Measurements from ENCODE around the gene TRAF5.
A peak's percentile ranks its signal among the peaks of the same experiment; 100 is the strongest.
"Not testable (repeated sequence)": the region's sequence is repeated elsewhere in the genome, so short reads cannot be mapped to it uniquely, and the experiment has no call there.

The TRAF5 gene

DNA sequence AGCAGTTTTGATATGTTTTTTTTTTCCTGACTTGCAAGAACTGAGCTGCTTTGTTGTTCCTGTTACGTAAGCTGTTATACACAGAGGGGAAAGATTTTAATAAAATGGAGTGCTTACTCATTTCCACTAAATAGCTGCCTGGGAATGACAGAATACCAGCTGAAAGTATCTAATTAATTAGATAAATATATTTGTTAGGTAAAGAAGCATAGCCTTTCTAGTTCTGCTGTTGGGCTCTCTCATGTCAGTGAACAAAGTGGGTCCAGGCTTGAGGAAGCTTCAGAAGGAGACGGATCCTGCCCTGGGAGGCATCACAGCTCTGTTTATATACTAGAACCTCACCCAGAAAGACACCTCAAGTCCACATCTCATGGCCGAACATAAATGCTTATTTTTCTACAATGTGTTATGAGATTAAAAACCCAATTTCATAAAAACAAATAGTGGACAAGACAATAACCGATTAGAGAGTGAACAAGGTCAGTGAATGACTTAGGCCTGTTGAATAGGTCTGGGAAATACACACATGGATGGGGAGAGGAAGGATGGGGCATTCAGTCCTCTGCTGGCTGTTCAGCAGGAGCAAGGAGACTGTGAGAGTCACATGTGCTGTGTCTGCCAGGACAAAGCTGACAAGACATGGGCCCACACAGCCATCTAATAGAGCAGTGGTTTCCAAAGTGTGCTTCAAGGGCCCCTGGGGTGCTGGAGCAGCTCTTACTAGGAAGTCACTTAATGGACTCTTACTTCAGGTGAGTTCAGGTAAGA, 20.6 kb downstream of the TRAF5 start:
- no peak for DNase-seq

DNA sequence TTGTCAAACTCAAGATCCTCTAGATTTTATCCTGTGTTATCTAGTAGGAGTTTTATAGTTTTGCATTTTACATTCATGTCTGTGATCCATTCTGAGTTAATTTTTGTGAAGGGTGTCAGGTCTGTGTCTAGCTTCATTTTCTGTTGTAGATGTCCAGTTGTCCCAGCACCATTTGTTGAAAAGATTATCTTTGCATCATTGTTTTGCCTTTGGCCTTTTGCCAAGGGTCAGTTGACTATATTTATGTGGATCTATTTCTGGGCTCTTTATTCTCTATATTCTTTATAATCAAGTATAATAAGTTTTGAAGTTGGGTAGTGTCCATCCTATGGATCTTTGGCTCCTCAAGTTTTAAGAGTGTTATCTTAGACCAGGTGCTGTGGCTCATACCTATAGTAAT, 21.9 kb downstream of the TRAF5 start:
- no peak for DNase-seq

- no peak for DNase-seq
Observed at GRCh38 chr1:211349741-211350140, 23.1 kb downstream of the TRAF5 start.

DNA sequence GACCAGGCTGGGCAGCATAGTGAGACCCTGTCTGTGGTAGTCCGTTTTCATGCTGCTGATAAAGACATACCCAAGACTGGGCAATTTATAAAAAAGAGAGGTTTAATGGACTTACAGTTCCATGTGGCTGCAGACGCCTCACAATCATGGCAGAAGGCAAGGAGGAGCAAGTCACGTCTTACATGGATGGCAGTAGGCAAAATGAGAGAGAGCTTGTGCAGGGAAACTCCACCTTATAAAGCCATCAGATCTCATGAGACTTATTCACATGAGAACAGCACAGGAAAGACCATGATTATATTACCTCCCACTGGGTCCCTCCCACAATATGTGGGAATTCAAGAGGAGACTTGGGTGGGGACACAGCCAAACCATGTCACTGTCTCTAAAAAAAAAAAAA, 25.4 kb downstream of the TRAF5 start:
- DNase-seq, result not testable (repeated sequence)

DNA sequence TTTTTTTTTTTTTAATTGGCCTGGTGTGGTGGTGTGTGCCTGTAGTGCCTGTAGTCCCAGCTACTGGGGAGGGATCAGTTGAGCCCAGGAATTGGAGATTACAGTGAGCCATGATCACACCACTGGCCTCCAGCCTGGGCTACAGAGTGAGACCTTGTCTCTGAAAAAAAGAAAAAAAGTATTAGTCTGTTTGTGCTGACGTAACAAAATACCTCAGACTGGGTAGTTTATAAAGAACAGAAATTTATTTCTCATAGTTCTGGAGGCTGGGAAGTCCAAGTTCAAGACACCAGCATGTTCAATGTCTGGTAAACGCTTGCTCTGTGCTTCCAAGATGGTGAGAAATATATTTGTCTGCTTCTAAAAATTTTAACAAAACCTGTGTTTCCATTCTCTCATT, 25.8 kb downstream of the TRAF5 start:
- DNase-seq, result no peak

DNA sequence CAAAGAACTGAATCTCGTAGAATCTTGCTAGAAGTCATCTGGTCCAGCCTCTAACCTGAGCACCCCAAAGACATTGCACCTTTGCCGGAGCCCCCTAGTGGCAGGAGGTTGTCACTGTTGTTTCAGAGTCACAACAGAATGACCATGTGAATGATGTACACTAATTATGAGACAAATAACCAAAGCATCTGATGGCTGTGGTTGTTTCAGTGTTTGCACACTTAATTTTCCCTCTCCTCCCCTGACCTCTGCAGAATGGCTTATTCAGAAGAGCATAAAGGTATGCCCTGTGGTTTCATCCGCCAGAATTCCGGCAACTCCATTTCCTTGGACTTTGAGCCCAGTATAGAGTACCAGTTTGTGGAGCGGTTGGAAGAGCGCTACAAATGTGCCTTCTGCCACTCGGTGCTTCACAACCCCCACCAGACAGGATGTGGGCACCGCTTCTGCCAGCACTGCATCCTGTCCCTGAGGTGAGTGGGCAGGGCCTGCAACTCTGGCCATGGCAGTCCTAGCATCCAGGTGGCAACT, 26.4 kb downstream of the TRAF5 start:
- peak; percentile 54 for DNase-seq

DNA sequence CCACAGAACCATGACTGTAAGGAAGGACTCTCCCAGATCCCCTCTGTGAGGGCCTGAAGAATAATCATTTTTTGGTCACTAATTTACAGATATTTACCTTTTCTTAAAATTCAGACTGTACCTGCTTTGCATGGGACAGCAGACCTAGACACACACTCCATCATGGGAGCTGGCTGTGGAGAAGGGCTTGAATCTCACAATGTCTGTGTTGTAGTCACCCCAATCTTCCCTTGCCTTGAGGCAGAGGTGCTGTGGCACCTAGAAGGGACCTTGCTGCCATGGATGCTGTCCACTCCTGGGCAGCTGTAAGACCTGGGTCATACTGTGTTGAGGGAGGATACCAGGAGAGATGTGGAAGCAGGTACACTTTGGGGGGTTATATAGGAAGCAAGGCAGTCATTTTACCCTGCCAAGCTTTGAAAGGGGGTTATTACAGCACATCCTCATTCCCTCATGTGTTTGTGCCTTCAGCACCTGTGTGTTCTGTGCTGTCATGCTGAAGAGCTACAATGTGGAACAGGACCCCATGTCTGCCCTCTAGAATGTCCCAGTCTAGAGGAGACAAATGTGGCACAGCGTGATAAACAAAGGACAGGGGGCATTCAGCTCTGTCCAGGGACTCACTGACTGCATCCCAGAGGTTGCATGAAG, 27.1 kb downstream of the TRAF5 start:
- DNase-seq, result no peak

DNA sequence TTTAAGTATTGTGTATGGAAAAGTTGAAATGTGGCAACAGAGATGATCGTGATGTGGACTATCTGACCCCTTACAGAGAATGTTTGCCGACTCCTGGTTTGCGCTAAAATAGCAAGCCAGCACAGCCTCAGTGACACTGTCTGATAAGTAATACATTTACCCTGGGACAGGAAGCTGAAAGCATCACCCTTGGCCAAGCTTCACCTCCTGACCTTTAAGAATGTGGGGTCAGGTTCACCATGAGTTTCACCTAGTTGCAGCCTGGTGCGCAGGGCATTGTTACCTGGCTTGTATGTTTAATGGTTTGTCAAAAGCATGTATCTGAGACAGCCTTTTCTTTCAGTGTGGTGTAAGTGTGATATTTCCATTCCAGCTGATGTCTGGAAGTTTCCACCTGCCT, 29.2 kb downstream of the TRAF5 start:
- DNase-seq, result no peak

DNA sequence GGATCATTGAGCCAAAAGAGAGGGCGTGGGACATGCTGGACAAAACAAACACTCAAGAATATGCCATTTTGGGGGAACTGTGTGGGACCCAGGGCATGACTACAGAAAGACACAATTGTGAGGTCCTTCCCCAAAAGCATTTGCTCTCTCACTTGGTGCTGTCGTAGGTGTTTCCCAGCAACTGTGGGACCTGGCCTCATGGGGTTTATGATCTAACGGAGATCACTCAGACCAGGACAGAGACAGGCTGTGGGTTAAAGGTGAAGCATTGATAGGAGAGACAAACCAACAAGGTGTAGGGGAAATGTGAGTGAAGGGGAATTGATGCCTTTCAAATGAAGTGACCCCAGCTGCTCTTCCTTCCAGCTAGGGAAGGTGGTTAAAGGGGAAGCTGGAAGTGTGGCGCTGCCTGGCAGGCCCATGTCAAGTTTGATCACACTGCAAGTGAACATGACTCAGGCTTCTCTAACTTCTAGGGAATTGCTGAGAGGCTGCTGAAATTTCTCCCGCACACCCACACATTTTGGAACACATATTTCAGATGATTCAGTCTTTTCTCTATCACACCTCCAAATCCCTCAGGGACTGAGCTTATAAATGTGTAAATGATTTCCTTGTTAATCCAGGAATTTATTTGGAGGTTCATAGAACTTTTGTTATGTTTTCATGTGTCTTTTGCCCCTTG, 30.2 kb downstream of the TRAF5 start:
- no peak for DNase-seq

DNA sequence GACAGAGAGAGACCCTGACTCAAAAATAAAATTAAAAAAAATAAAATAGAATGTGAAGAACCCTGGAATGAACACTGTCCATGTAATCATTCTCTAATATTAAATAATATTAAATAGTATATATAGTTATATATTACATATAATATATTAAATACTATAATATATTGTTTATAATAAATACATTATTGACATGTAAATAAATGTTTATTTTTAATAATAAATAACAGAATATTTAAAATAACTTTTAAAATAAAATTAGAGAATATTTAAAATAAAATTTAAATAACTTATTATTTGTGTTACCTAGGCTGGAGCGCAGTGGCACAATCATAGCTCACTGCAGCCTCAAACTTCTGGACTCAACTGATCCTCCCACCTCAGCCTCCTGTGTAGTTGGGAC, 32.1 kb downstream of the TRAF5 start:
- no peak for DNase-seq

- no peak for DNase-seq
Observed at GRCh38 chr1:211359876-211360275, 33.2 kb downstream of the TRAF5 start.

- DNase-seq, result no peak
Observed at GRCh38 chr1:211361202-211361601, 34.6 kb downstream of the TRAF5 start.

- DNase-seq, result no peak
Observed at GRCh38 chr1:211369640-211370039, 43.0 kb downstream of the TRAF5 start.

- no peak for DNase-seq
Observed at GRCh38 chr1:211370669-211371068, 44.0 kb downstream of the TRAF5 start.

GRCh38 chr1:211371406-211372105, 44.9 kb downstream of the TRAF5 start:
- DNase-seq, result no peak

- no peak for DNase-seq
Observed at GRCh38 chr1:211372463-211372862, 45.8 kb downstream of the TRAF5 start.

- no peak for DNase-seq
Observed at GRCh38 chr1:211375146-211375818, 48.6 kb downstream of the TRAF5 start.

DNA sequence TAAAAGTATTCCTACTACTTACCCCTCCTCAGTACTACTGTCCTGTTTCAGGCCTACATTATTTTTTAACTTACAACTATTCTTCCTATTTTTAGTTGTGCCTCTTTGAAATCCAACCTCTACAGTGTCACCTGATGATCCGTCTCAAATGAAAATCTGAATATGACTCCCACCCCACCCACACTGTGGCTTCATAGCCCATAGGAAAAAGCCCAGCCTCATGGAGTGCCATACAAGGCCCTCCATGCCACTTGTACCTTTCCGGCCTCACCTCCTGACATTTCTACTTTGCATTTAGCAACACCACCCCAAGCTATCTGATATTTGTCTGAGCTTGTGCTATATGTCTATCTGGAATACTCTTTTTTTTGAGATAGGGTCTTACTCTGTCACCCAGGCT, 49.3 kb downstream of the TRAF5 start:
- no peak for DNase-seq

DNA sequence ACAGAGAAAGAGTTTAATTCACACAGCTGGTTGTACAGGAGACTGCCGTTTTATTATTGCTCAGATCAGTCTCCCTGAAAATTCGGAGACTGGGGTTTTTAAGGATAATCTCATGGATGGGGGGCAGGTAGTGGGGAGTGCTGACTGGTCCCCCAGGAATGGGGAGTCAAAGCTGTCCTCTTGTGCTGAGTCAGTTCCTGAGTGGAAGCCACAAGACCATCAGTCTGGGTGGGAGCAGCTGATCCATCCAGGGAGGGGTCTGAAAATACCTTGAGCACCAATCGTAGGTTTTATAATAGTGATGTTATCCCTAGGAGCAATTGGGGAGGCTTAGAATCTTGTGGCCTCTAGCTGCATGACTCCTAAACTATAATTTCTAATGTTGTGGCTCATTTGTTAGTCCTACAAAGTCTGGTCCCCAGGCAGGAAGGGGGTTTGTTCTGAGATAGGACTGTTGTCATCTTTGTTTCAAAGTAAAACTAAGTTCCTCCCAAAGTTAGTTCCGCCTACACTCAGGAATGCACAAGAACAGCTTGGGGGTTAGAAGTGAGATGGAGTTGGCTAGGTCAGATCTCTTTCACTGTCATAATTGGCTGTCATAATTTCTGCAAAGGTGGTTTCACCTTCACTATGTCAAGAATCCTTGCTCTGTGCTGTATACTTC, 50.3 kb downstream of the TRAF5 start:
- DNase-seq, result no peak

DNA sequence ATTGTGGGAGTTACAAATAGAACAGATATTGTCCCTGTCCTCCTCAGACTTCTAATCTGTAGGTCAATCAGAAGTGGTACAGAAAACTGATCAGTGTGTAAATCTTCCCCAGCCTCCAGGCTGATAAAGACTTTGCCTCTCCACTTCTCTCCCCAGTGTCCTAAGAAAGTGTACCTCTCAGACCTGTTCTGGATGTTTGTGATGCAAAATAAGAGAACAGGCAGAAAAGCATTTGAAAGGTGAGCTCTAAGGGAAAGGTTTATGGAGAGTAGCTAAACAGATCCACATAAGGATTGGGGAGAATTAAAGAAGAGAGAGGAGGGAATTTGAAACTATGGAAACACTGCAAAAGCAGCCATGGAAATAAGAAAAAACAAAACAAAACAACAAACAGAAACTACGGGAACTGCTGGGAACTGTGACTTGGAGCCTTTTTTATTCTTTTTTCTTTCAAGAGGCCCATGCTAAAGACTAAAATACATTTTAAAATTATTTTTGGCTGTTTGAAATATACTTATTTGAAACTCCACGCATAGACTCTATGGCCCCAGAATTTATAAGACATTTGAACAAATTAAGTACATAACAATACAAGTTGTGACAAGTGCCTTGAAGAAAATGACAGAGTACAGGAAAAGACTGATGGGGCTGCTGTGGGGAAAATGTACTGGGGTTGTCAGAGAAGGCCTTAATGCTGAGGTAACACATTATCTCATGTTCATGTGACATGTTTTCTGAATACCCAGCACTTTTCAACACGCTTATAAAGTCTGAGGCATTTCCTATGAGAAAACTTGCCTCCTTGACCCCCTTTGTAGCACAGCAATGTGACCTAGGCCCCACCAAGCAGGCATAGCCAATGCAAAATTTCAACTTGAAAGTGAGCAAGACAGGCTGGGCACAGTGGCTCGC, 51.2 kb downstream of the TRAF5 start:
- no peak for DNase-seq

GRCh38 chr1:211378844-211379243, 52.2 kb downstream of the TRAF5 start:
- no peak for DNase-seq
